ENCODE measurements around the gene MYO5B. TPM values are rescaled to one million over a fixed set of nuclear protein-coding genes. Genes with fewer than 3 reads are reported as not detected.

MYO5B gene
- polyA plus RNA-seq, 2 of the 4 experiments (the other 2 are of a cell fraction) = 6.4 to 18.4 TPM

DNA sequence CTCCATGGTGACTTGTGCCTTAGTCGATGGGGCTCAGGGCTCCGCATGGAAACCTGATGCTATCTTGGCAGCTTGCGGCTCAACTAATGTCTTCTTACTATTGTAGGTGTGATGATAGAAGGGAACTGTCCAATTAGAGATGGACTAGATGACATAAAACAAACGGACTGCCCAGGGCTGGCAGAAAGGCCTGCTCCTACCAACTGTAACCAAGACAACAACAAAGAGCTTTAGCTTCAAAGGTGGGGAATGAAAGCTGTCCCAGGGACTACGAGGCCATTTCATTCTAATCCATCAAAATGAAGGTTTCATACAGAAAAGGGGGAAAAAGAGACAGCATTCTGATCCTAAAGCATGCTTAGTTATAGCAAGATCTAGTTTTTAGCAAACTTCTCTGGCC, 194.7 kb downstream of the MYO5B start:
- no peak overlapping the region for H3K4me2 ChIP-seq
- no peak for FAIRE-seq
- WGBS (ENCODE audit: missing lambda C conversion rate) = 68% methylated on average over 5 of the region's 5 CpGs
- H3K4me3 ChIP-seq = no peak overlapping the region
- POLR2A ChIA-PET = no interaction called here
- no peak for DNase-seq (ENCODE audit: low read depth in 1 of 2, low spot score in 1 of 2)
- ATAC-seq = no peak
- CTCF ChIA-PET = interaction anchor here (1.6 kb wide), 1 partner anchor 10 kb away, joined by 4 read pairs; no protein-coding TSS in a partner anchor
- no peaks in the 10 kb centered on the region for H3K4me1 ChIP-seq
- TF ChIP-seq, protein P1, sequence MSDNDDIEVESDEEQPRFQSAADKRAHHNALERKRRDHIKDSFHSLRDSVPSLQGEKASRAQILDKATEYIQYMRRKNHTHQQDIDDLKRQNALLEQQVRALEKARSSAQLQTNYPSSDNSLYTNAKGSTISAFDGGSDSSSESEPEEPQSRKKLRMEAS (IDR thresholded peaks at IDR 0.05) = no peak
- no peak for TF ChIP-seq KDM1A (IDR thresholded peaks at IDR 0.05; ENCODE audit: low read depth)
- no peaks in the 10 kb centered on the region for H3K9me3 ChIP-seq
- no peak overlapping the region for H3K27ac ChIP-seq

DNA sequence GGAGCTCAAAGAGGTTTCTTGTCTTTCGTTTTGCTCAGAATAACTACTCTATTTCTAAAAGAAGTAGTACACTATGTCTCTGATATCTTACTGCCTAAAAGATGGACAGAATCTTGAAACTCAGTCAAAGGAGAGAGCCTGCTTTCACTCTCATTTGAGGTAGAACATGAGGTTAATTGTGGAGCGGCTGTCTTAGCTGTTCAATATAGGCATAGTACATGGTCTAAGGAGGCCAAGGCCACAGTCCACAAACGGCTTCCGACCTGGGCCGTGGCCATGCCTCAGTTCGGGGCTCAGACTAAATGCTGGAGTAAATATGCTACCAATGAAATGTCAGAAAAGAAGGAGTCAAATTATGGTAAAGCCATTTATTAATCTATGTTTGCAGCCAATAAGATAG, 195.8 kb downstream of the MYO5B start:
- no peak overlapping the region for H3K4me2 ChIP-seq
- CTCF ChIA-PET = no interaction called here
- DNase-seq (ENCODE audit: low read depth in 1 of 2, low spot score in 1 of 2) (no peak), FAIRE-seq (no peak), ATAC-seq (no peak)
- WGBS (ENCODE audit: missing lambda C conversion rate) = 50% methylated on average over 6 of the region's 6 CpGs
- no peaks in the 10 kb centered on the region for H3K4me1 ChIP-seq
- no peak overlapping the region for H3K27ac ChIP-seq
- H3K9me3 ChIP-seq = no peaks in the 10 kb centered on the region
- no peak overlapping the region for H3K4me3 ChIP-seq
- POLR2A ChIA-PET = no interaction called here
- TF ChIP-seq JUNB (IDR thresholded peaks at IDR 0.05) = no peak
- TF ChIP-seq RARB (CRISPR knock-in tag; IDR thresholded peaks at IDR 0.05) = no peak
- TF ChIP-seq HDAC2 (IDR thresholded peaks at IDR 0.05) = no peak
- TF ChIP-seq MYC (IDR thresholded peaks at IDR 0.05; ENCODE audit: borderline replicate concordance, low read length) = no peak
- TF ChIP-seq, protein P2, sequence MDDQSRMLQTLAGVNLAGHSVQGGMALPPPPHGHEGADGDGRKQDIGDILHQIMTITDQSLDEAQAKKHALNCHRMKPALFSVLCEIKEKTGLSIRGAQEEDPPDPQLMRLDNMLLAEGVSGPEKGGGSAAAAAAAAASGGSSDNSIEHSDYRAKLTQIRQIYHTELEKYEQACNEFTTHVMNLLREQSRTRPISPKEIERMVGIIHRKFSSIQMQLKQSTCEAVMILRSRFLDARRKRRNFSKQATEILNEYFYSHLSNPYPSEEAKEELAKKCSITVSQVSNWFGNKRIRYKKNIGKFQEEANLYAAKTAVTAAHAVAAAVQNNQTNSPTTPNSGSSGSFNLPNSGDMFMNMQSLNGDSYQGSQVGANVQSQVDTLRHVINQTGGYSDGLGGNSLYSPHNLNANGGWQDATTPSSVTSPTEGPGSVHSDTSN (IDR thresholded peaks at IDR 0.05) = no peak

DNA sequence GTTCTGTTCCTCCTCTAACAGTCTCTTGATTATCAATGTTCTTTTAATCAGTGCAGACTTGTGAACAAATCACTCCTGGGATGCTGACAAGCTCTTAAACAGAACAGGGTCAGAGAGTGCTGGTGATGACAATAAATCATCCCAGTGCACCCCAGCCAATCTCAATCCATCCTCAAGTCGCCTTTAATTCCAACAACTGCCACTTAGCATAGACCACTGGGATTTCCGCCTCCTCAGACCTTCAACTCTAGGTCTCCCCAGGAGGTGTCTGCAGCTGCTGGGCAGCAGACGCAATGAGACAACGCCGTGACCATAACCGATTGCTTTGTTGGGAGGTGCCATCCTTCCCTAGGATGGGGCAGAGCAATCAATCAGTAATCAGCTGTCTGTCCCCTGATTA, 197.4 kb downstream of the MYO5B start:
- TF ChIP-seq, protein P3, sequence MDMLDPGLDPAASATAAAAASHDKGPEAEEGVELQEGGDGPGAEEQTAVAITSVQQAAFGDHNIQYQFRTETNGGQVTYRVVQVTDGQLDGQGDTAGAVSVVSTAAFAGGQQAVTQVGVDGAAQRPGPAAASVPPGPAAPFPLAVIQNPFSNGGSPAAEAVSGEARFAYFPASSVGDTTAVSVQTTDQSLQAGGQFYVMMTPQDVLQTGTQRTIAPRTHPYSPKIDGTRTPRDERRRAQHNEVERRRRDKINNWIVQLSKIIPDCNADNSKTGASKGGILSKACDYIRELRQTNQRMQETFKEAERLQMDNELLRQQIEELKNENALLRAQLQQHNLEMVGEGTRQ (IDR thresholded peaks at IDR 0.05) = no peak
- TF ChIP-seq HOXB5 (CRISPR knock-in tag; IDR thresholded peaks at IDR 0.05) (no peak), NR3C1 (IDR thresholded peaks at IDR 0.05) (no peak), MYC (IDR thresholded peaks at IDR 0.05; ENCODE audit: borderline replicate concordance, low read length) (no peak)
- 60% methylated on average over 3 of the region's 6 CpGs for WGBS (ENCODE audit: missing lambda C conversion rate)
- ChIA-PET POLR2A (no interaction called here), CTCF (no interaction called here)
- Histone ChIP-seq H3K4me3 (no peak overlapping the region), H3K4me2 (no peak overlapping the region), H3K9me3 (no peaks in the 10 kb centered on the region), H3K27ac (no peak overlapping the region), H3K4me1 (no peaks in the 10 kb centered on the region)
- FAIRE-seq (no peak), DNase-seq (ENCODE audit: low read depth in 1 of 2, low spot score in 1 of 2) (no peak), ATAC-seq (no peak)

DNA sequence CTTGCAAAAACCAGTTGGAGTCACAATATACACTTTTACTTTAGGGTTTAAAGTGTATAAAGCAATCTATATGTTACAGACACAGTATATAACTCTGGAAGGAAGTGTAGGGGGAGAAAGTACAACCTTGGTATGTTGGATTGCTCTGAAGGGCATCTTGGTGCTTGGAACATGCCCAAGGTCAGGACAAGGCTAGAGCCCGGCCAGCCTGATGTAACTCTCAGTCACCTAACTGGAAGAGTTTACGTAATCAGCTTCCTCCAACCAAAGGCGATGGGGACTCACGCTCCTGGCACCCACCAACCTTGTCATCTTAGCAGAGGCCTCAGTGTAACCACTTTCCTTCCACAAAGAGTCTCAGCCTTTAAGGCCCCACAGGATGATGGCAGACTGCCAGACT, 200.5 kb downstream of the MYO5B start:
- no peak for FAIRE-seq
- Histone ChIP-seq H3K4me3 (no peak overlapping the region), H3K27ac (no peak overlapping the region), H3K4me1 (no peaks in the 10 kb centered on the region), H3K9me3 (no peaks in the 10 kb centered on the region), H3K4me2 (no peak overlapping the region)
- POLR2A ChIA-PET = no interaction called here
- CTCF ChIA-PET = no interaction called here
- no peak for DNase-seq (ENCODE audit: low read depth in 1 of 2, low spot score in 1 of 2)
- 86% methylated on average over 4 of the region's 4 CpGs for WGBS (ENCODE audit: missing lambda C conversion rate)
- TF ChIP-seq, protein P2 (IDR thresholded peaks at IDR 0.05) = no peak
- TF ChIP-seq NPAS2 (CRISPR knock-in tag; IDR thresholded peaks at IDR 0.05; ENCODE audit: borderline replicate concordance) (no peak), FOSL2 (IDR thresholded peaks at IDR 0.05) (no peak), FOSL2 (CRISPR knock-in tag; IDR thresholded peaks at IDR 0.05) (no peak), CHD2 (IDR thresholded peaks at IDR 0.05; ENCODE audit: low read length, partially characterized antibody) (no peak), CEBPB (IDR thresholded peaks at IDR 0.05) (no peak), ZFP36 (IDR thresholded peaks at IDR 0.05; ENCODE audit: borderline replicate concordance, partially characterized antibody) (no peak)
- ATAC-seq = no peak

Measured in A549 (cell line).